HCEC 1CT (cell line): Measurements from ENCODE around the gene PRKN.
"Not testable (repeated sequence)": the region's sequence is repeated elsewhere in the genome, so short reads cannot be mapped to it uniquely, and the experiment has no call there.

Experiments
- DNase-seq: peaks from one replicate; pipeline ENCODE4 v3.0.0-alpha.2; 2017

PRKN gene

GRCh38 chr6:161826512-161826911 lies 901.1 kb downstream of the PRKN start:
- no peak for DNase-seq

GRCh38 chr6:161822204-161822603 lies 905.4 kb downstream of the PRKN start:
- not testable (repeated sequence) for DNase-seq

GRCh38 chr6:161817881-161818280 lies 909.7 kb downstream of the PRKN start:
- DNase-seq = no peak

GRCh38 chr6:161815965-161816364 lies 911.6 kb downstream of the PRKN start:
- no peak for DNase-seq

GRCh38 chr6:161813156-161813555 lies 914.4 kb downstream of the PRKN start:
- no peak for DNase-seq

- no peak for DNase-seq
Observed at GRCh38 chr6:161809971-161810370, 917.6 kb downstream of the PRKN start.

GRCh38 chr6:161804838-161805237 lies 922.7 kb downstream of the PRKN start:
- no peak for DNase-seq

GRCh38 chr6:161803131-161803530 lies 924.4 kb downstream of the PRKN start:
- DNase-seq = no peak

GRCh38 chr6:161802231-161802630 lies 925.3 kb downstream of the PRKN start:
- no peak for DNase-seq

GRCh38 chr6:161798844-161799394 lies 928.6 kb downstream of the PRKN start:
- DNase-seq = no peak

- DNase-seq = no peak
Observed at GRCh38 chr6:161796681-161797080, 930.9 kb downstream of the PRKN start.

- DNase-seq = no peak
Observed at GRCh38 chr6:161792851-161793493, 934.6 kb downstream of the PRKN start.

GRCh38 chr6:161788531-161788930 lies 939.0 kb downstream of the PRKN start:
- no peak for DNase-seq

GRCh38 chr6:161772176-161772575 lies 955.4 kb downstream of the PRKN start:
- DNase-seq = no peak

GRCh38 chr6:161761966-161762365 lies 965.6 kb downstream of the PRKN start:
- no peak for DNase-seq

GRCh38 chr6:161755080-161755479 lies 972.5 kb downstream of the PRKN start:
- DNase-seq = no peak

- no peak for DNase-seq
Observed at GRCh38 chr6:161750686-161751085, 976.9 kb downstream of the PRKN start.

GRCh38 chr6:161749576-161749975 lies 978.0 kb downstream of the PRKN start:
- DNase-seq = no peak

GRCh38 chr6:161748535-161749416 lies 978.8 kb downstream of the PRKN start:
- no peak for DNase-seq

GRCh38 chr6:161747506-161747905 lies 980.1 kb downstream of the PRKN start:
- DNase-seq = no peak

- no peak for DNase-seq
Observed at GRCh38 chr6:161745594-161746141, 981.9 kb downstream of the PRKN start.

GRCh38 chr6:161745128-161745527 lies 982.4 kb downstream of the PRKN start:
- DNase-seq = no peak

GRCh38 chr6:161744211-161745067 lies 983.1 kb downstream of the PRKN start:
- DNase-seq = no peak
